IMR-90 (cell line): ENCODE results near the gene CMA1. TPM values are rescaled to one million over a fixed set of nuclear protein-coding genes. Genes with fewer than 3 reads are reported as not detected.
A peak's percentile ranks its signal among the peaks of the same experiment; 100 is the strongest.

ENCODE experiments used
- ATAC-seq: fragments of 200-7000 bp; cut with Tn5 transposase; 2 replicates; pipeline ENCODE4 v1.9.1; 2020; ENCODE audit warnings: low read depth, mild to moderate bottlenecking, moderate library complexity
- BruUV-seq: library from RNA; stranded (reverse); fragments of 400-500 nt; replicated peaks from 2 replicates; lab custom pipeline; 2021; lab: Mats Ljungman, UMichigan
- CTCF ChIA-PET: fragments of 300-600 bp; formaldehyde crosslinking; extraction: SDS; loops from one replicate; lab custom pipeline; 2021; ENCODE audit warnings: antibody characterized with exemption; lab: Yijun Ruan, JAX
- POLR2A ChIA-PET: fragments of 300-600 bp; sonication (Branson Sonifier 250); formaldehyde crosslinking; loops from one replicate; lab custom pipeline; 2022; ENCODE audit warnings: antibody characterized with exemption; ENCODE audit not compliant: unreplicated experiment; lab: Charles Lee
- DNase-seq: peaks from one replicate; pipeline ENCODE4 v3.0.0; 2013
- H2AFZ ChIP-seq: replicated peaks from 2 replicates; pipeline ENCODE3; 2013; ENCODE audit warnings: low read length, mild to moderate bottlenecking; ENCODE audit not compliant: poor library complexity
- H2AK5ac ChIP-seq: 2 replicates; pipeline ENCODE4 v1.6.1; 2013; ENCODE audit warnings: low read depth, low read length, inconsistent platforms
- H2AK9ac ChIP-seq: replicated peaks from 2 replicates; pipeline ENCODE3; 2013; ENCODE audit warnings: mild to moderate bottlenecking, low read depth, low read length, moderate library complexity; ENCODE audit not compliant: poor library complexity
- H2BK120ac ChIP-seq: 2 replicates; pipeline ENCODE4 v1.6.1; 2013; ENCODE audit warnings: low read depth, low read length, inconsistent platforms
- H2BK15ac ChIP-seq: 3 replicates; pipeline ENCODE4 v1.6.1; 2013; ENCODE audit warnings: low read depth, low read length, inconsistent platforms
- H2BK20ac ChIP-seq: 2 replicates; pipeline ENCODE4 v1.6.1; 2013; ENCODE audit warnings: low read depth, mild to moderate bottlenecking, inconsistent platforms, low read length, moderate library complexity
- H2BK5ac ChIP-seq: 2 replicates; pipeline ENCODE4 v1.6.1; 2013; ENCODE audit warnings: mild to moderate bottlenecking, low read depth, low read length, inconsistent platforms; ENCODE audit not compliant: poor library complexity, severe bottlenecking
- H3K14ac ChIP-seq: replicated peaks from 2 replicates; pipeline ENCODE4 v1.6.1; 2013; ENCODE audit warnings: low read depth, low read length, inconsistent platforms
- H3K18ac ChIP-seq: 2 replicates; pipeline ENCODE4 v1.6.1; 2013; ENCODE audit warnings: low read depth, low read length, control low read depth
- H3K23ac ChIP-seq: 2 replicates; pipeline ENCODE4 v1.6.1; 2013; ENCODE audit warnings: low read depth, low read length, inconsistent platforms
- H3K27ac ChIP-seq: 2 replicates; pipeline ENCODE4 v1.5.1; 2013; ENCODE audit warnings: mild to moderate bottlenecking, control low read depth, low read length; ENCODE audit not compliant: insufficient read depth
- H3K27me3 ChIP-seq: 2 replicates; pipeline ENCODE4 v1.6.1; 2013; ENCODE audit warnings: low read length; ENCODE audit not compliant: control insufficient read depth, insufficient read depth
- H3K36me3 ChIP-seq: 2 replicates; pipeline ENCODE4 v1.6.1; 2013; ENCODE audit warnings: low read length, mixed read lengths; ENCODE audit not compliant: control insufficient read depth, insufficient read depth
- H3K4ac ChIP-seq: 2 replicates; pipeline ENCODE4 v1.6.1; 2013; ENCODE audit warnings: low read depth, low read length, inconsistent platforms
- H3K4me1 ChIP-seq: 2 replicates; pipeline ENCODE4 v1.6.1; 2013; ENCODE audit warnings: low read length, mixed read lengths; ENCODE audit not compliant: control insufficient read depth, insufficient read depth
- H3K4me2 ChIP-seq: 2 replicates; pipeline ENCODE4 v1.6.1; 2013; ENCODE audit warnings: low read depth, mild to moderate bottlenecking, control low read depth, low read length, moderate library complexity
- H3K4me3 ChIP-seq: 2 replicates; pipeline ENCODE4 v1.5.1; 2013; ENCODE audit warnings: low read depth, mild to moderate bottlenecking, control low read depth, low read length, moderate library complexity; ENCODE audit not compliant: insufficient read depth
- H3K56ac ChIP-seq: 2 replicates; pipeline ENCODE4 v1.6.1; 2013; ENCODE audit warnings: low read length, inconsistent platforms; ENCODE audit not compliant: insufficient read depth; ENCODE audit errors: extremely low read depth
- H3K79me1 ChIP-seq, 2 experiments: 2 replicates each; pipeline ENCODE4 v1.6.1; 2013; ENCODE audit warnings: low read length in 2 of 2, inconsistent platforms in 1 of 2, low read depth in 1 of 2
- H3K9ac ChIP-seq: 2 replicates; pipeline ENCODE4 v1.6.1; 2013; ENCODE audit warnings: low read depth, low read length, control low read depth
- H3K9me1 ChIP-seq: 2 replicates; pipeline ENCODE4 v1.6.1; 2013; ENCODE audit warnings: low read length, inconsistent platforms; ENCODE audit not compliant: insufficient read depth
- H3K9me3 ChIP-seq: 2 replicates; pipeline ENCODE4 v1.6.1; 2013; ENCODE audit warnings: low read length; ENCODE audit not compliant: control insufficient read depth, insufficient read depth
- H4K20me1 ChIP-seq: 2 replicates; pipeline ENCODE4 v1.6.1; 2013; ENCODE audit warnings: low read length, inconsistent platforms; ENCODE audit not compliant: insufficient read depth
- H4K5ac ChIP-seq: 2 replicates; pipeline ENCODE4 v1.6.1; 2013; ENCODE audit warnings: mild to moderate bottlenecking, low read depth, low read length, control low read depth
- H4K8ac ChIP-seq, 2 experiments: 2 replicates each; pipeline ENCODE4 v1.6.1; 2013; ENCODE audit warnings: low read depth in 2 of 2, low read length in 2 of 2, control low read depth in 1 of 2, inconsistent platforms in 1 of 2
- H4K91ac ChIP-seq: 2 replicates; pipeline ENCODE4 v1.6.1; 2013; ENCODE audit warnings: low read depth, low read length, inconsistent platforms; ENCODE audit not compliant: insufficient read depth
- CEBPB ChIP-seq: IDR thresholded peaks from 2 replicates; pipeline ENCODE4 v1.6.1; 2012; ENCODE audit warnings: low read depth, low read length, improper control_type of control experiment
- CHD1 ChIP-seq: IDR thresholded peaks from 2 replicates; pipeline ENCODE4 v1.6.1; 2012; ENCODE audit warnings: low read depth, low read length, improper control_type of control experiment
- MAZ ChIP-seq: IDR thresholded peaks from 2 replicates; pipeline ENCODE4 v1.6.1; 2012; ENCODE audit warnings: low read depth, mild to moderate bottlenecking, low read length, improper control_type of control experiment, moderate library complexity, borderline replicate concordance
- NFE2L2 ChIP-seq: fragments of 150-350 bp; IDR thresholded peaks from 2 replicates; pipeline ENCODE4 v1.6.1; 2016; ENCODE audit warnings: low read depth, mild to moderate bottlenecking, low read length
- RAD21 ChIP-seq: IDR thresholded peaks from 2 replicates; pipeline ENCODE4 v1.6.1; 2012; ENCODE audit warnings: low read length, improper control_type of control experiment
- RFX5 ChIP-seq: IDR thresholded peaks from 2 replicates; pipeline ENCODE4 v1.8.0; 2012; ENCODE audit warnings: low read depth, mild to moderate bottlenecking, low read length, moderate library complexity
- SMC3 ChIP-seq: fragments of 150-350 bp; IDR thresholded peaks from 2 replicates; pipeline ENCODE4 v1.6.1; 2016; ENCODE audit warnings: low read depth, mild to moderate bottlenecking, antibody characterized with exemption, low read length, moderate library complexity
- WGBS, 2 experiments: methylation state at CpG; one replicate each; pipeline versions ENCODE4 v1.1.5 to v1.1.7; 2013; ENCODE audit warnings: missing lambda C conversion rate in 2 of 2; ENCODE audit not compliant: insufficient read length in 1 of 2; ENCODE audit errors: extremely low coverage in 2 of 2; 5-methylcytosine and 5-hydroxymethylcytosine counted together
- dilution Hi-C: fragments of 300-500 bp; cut with HindIII; formaldehyde crosslinking; loops from one replicate; pipeline ENCODE4 v1.14.3; 2018; ENCODE audit warnings: low sequenced_read_pairs; ENCODE audit not compliant: unreplicated experiment
- in situ Hi-C: fragments of 300-500 bp; cut with MboI; formaldehyde crosslinking; loops from 3 replicates; pipeline ENCODE4 v1.14.3; 2019; ENCODE audit warnings: low sequenced_read_pairs, inconsistent platforms, mixed read lengths
- intact Hi-C: fragments of 100-400 bp; cut with micrococcal nuclease; formaldehyde crosslinking; loops from 2 replicates; pipeline ENCODE4 v1.10.0; 2022
- polyA plus RNA-seq, 3 experiments: library from polyadenylated mRNA; depleted of rRNA; stranded (reverse); fragments of >200 nt; gene quantifications; 2 replicates each; pipeline ENCODE4 v1.2.3, GENCODE V29; 2012; ENCODE audit warnings: low replicate concordance in 1 of 3
- total RNA-seq: library from RNA; depleted of rRNA; stranded (reverse); fragments of >200 nt; gene quantifications from 2 replicates; pipeline ENCODE4 v1.2.3, GENCODE V29; 2012
- TF ChIP-seq, protein P1 (sequence below): conservative IDR thresholded peaks from 2 replicates; pipeline ENCODE4 v1.5.1; 2012; ENCODE audit warnings: mild to moderate bottlenecking, low read depth, low read length, improper control_type of control experiment
- TF ChIP-seq, protein P2 (sequence below): fragments of 150-350 bp; IDR thresholded peaks from 2 replicates; pipeline ENCODE4 v1.6.1; 2017; ENCODE audit warnings: mild to moderate bottlenecking, antibody characterized with exemption, low read length, low read depth

Gene CMA1
- total and polyA plus RNA-seq, 2 of the 4 experiments (the other 2 are of a cell fraction) = not detected

DNA sequence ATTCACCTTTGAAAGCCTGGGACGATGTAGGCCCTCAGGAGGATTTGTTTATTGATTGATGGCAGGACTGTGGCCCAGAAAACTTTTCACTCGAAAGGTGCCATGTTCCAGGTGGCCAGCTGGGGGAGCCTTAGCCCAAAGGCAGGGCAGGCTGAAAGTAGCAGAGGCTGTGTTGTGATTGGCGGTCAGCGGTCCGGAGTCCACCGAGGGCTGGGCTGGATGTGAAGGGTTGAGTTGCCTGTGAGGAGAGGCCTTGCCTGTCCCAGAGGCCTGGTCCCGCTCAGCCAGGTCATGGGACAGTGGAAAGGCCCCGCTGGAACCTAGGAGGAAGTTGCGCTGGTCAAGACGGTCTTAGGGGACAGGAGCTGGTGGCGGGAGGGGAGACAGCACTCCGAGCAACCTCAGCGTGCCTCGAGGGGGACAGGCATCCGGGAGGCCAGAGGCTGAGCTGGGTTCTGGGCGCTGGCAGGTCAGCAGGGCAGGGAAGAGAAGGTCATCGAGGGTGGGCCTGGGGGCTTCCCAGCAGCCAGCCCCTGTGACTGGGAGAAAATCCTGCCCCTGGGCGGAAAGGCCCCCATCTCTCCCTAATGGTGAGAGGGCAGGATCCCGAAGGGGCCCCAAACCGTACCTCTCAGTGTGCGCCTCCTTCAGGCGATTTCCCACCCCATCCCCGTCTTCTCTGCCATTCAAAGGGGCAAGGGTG is 26.3 kb downstream of the CMA1 start:
- H3K36me3 ChIP-seq = no peaks in the 10 kb centered on the region
- dilution Hi-C loops = no loop called here
- TF ChIP-seq, protein P1, sequence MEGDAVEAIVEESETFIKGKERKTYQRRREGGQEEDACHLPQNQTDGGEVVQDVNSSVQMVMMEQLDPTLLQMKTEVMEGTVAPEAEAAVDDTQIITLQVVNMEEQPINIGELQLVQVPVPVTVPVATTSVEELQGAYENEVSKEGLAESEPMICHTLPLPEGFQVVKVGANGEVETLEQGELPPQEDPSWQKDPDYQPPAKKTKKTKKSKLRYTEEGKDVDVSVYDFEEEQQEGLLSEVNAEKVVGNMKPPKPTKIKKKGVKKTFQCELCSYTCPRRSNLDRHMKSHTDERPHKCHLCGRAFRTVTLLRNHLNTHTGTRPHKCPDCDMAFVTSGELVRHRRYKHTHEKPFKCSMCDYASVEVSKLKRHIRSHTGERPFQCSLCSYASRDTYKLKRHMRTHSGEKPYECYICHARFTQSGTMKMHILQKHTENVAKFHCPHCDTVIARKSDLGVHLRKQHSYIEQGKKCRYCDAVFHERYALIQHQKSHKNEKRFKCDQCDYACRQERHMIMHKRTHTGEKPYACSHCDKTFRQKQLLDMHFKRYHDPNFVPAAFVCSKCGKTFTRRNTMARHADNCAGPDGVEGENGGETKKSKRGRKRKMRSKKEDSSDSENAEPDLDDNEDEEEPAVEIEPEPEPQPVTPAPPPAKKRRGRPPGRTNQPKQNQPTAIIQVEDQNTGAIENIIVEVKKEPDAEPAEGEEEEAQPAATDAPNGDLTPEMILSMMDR = peak; percentile 53
- no peak for TF ChIP-seq RFX5
- no peak for TF ChIP-seq NFE2L2
- no peak for TF ChIP-seq CHD1
- TF ChIP-seq RAD21 = peak; percentile 34; the same call in 1 of the 2 replicates
- TF ChIP-seq SMC3 = 0 out of 2 replicates have a peak, but pooled peaks have one; percentile 14
- no peak for TF ChIP-seq CEBPB
- no peak for TF ChIP-seq MAZ
- TF ChIP-seq, protein P2, sequence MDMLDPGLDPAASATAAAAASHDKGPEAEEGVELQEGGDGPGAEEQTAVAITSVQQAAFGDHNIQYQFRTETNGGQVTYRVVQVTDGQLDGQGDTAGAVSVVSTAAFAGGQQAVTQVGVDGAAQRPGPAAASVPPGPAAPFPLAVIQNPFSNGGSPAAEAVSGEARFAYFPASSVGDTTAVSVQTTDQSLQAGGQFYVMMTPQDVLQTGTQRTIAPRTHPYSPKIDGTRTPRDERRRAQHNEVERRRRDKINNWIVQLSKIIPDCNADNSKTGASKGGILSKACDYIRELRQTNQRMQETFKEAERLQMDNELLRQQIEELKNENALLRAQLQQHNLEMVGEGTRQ = no peak
- H3K9ac ChIP-seq = no peak overlapping the region
- no peaks in the 10 kb centered on the region for H3K4me1 ChIP-seq
- no peak overlapping the region for H3K18ac ChIP-seq
- DNase-seq (peak; percentile 8), ATAC-seq (peak; percentile 90)
- H4K5ac ChIP-seq = no peak overlapping the region
- no peaks in the 10 kb centered on the region for H3K79me1 ChIP-seq
- H2BK15ac ChIP-seq = no peak overlapping the region
- no peak overlapping the region for H2BK120ac ChIP-seq
- H3K4me2 ChIP-seq = no peak overlapping the region
- H3K4me3 ChIP-seq = no peak overlapping the region
- no peak overlapping the region for H3K27ac ChIP-seq
- no peaks in the 10 kb centered on the region for H3K9me3 ChIP-seq
- H2BK5ac ChIP-seq = no peak overlapping the region
- H3K4ac ChIP-seq = no peak overlapping the region
- ChIA-PET POLR2A (no interaction called here), CTCF (no interaction called here)
- H2AFZ ChIP-seq = peak overlapping the region; percentile 77
- H3K23ac ChIP-seq = no peak overlapping the region
- no peak overlapping the region for H3K14ac ChIP-seq
- no peak overlapping the region for H2BK20ac ChIP-seq
- H2AK9ac ChIP-seq = no peak overlapping the region
- intact Hi-C loops = no loop called here
- no peak overlapping the region for H4K8ac ChIP-seq
- no peak overlapping the region for H2AK5ac ChIP-seq
- no TSS peak for BruUV-seq
- in situ Hi-C loops = no loop called here
- no peak overlapping the region for H4K91ac ChIP-seq
- no peaks in the 10 kb centered on the region for H3K9me1 ChIP-seq
- 16% methylated on average over 8 of the region's 23 CpGs; no CpG with 5 or more reads in 1 of the 2 experiments for WGBS, 2 experiments
- no peaks in the 10 kb centered on the region for H4K20me1 ChIP-seq
- no peak overlapping the region for H3K56ac ChIP-seq
- no peaks in the 10 kb centered on the region for H3K27me3 ChIP-seq
